LNCaP clone FGC (cell line): Measurements from ENCODE around the gene PPFIA3.
A peak's percentile ranks its signal among the peaks of the same experiment; 100 is the strongest.

Experiments
- DNase-seq: peaks from one replicate; pipeline ENCODE4 v3.0.0-alpha.2; 2011; ENCODE audit warnings: low read depth
- H3K4me3 ChIP-seq: 2 replicates; pipeline ENCODE4 v1.5.1; 2011; ENCODE audit warnings: mild to moderate bottlenecking, low read depth, low read length, control low read depth
- TF ChIP-seq, protein P1 (sequence below): IDR thresholded peaks from 2 replicates; pipeline ENCODE4 v1.5.1; 2012; ENCODE audit warnings: mild to moderate bottlenecking; ENCODE audit not compliant: control insufficient read depth, insufficient read depth; ENCODE audit errors: extremely low read depth

The PPFIA3 gene

DNA sequence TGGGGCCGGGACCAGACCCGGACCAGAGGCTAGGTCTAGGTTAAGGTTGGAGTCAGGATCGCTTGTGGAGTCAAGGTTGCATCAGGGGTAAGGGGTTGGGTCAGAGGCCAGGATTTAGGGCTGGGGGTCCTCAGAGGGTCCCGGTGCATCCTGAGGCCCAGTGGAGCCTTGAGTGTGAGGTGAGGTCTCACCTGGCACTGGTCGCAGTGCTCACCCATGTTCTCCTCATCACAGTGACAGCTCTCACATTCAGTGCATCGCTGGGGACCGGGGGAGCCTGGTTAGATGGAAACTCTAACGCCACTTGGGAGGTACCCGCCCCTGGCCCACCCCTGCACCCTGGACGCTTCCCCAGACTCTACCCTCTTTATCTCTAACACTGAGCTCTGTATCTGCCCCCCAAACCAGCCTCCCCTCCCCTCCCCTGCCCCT is 32.8 kb downstream of the PPFIA3 start:
- TF ChIP-seq, protein P1, sequence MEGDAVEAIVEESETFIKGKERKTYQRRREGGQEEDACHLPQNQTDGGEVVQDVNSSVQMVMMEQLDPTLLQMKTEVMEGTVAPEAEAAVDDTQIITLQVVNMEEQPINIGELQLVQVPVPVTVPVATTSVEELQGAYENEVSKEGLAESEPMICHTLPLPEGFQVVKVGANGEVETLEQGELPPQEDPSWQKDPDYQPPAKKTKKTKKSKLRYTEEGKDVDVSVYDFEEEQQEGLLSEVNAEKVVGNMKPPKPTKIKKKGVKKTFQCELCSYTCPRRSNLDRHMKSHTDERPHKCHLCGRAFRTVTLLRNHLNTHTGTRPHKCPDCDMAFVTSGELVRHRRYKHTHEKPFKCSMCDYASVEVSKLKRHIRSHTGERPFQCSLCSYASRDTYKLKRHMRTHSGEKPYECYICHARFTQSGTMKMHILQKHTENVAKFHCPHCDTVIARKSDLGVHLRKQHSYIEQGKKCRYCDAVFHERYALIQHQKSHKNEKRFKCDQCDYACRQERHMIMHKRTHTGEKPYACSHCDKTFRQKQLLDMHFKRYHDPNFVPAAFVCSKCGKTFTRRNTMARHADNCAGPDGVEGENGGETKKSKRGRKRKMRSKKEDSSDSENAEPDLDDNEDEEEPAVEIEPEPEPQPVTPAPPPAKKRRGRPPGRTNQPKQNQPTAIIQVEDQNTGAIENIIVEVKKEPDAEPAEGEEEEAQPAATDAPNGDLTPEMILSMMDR: no peak
- H3K4me3 ChIP-seq: peak overlapping the region; percentile 19; the same call in 1 of the 2 replicates
- no peak for DNase-seq

DNA sequence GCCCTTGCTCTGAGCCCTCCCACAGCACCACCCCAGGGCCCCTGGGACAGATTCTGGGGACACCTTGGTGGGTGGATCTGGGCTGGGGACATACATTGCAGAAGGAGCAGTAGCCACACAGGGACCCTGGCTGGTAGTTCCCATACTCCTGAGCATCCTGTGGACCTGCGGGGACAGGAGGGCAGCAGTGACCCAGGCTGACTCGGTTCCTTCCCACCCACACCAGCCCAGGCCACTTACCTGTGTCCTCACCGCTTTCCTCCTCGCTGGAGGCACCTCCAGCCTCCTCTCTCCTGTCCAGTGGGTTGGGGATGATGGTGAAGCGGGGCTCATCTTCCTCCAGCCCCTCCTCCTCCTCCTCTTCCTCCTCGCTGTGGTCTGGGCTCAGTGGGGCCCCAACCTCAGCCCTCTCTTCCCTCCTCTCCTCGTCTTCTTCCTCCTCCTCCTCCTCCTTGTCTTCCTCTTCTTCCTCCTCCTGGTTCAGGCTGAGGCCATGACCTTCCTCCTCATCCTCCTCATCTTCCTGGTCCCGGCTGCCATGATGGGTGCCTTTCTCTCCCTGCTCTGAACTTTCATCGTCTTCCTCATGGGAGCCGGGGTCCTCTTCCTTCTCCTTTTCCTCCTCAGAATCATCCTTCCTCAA is 33.9 kb downstream of the PPFIA3 start:
- TF ChIP-seq, protein P1: no peak
- DNase-seq: no peak
- no peak overlapping the region for H3K4me3 ChIP-seq

DNA sequence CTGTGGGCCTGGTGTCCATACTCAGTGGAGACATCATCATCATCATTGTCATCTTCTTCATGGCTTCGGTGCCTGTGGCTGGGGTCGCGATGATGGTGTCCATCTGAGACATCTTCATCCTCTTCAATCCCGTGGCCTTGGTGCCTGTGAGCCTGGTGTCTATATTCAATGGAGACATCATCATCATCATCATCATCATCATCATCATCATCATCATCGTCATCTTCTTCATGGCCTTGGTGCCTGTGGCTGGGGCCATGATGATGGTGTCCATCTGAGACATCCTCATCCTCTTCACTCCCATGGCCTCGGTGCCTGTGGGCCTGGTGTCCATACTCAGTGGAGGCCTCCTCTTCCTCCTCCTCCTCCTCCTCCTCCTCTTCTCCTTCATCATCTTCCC is 34.9 kb downstream of the PPFIA3 start:
- TF ChIP-seq, protein P1: no peak
- no peak overlapping the region for H3K4me3 ChIP-seq
- DNase-seq: no peak

DNA sequence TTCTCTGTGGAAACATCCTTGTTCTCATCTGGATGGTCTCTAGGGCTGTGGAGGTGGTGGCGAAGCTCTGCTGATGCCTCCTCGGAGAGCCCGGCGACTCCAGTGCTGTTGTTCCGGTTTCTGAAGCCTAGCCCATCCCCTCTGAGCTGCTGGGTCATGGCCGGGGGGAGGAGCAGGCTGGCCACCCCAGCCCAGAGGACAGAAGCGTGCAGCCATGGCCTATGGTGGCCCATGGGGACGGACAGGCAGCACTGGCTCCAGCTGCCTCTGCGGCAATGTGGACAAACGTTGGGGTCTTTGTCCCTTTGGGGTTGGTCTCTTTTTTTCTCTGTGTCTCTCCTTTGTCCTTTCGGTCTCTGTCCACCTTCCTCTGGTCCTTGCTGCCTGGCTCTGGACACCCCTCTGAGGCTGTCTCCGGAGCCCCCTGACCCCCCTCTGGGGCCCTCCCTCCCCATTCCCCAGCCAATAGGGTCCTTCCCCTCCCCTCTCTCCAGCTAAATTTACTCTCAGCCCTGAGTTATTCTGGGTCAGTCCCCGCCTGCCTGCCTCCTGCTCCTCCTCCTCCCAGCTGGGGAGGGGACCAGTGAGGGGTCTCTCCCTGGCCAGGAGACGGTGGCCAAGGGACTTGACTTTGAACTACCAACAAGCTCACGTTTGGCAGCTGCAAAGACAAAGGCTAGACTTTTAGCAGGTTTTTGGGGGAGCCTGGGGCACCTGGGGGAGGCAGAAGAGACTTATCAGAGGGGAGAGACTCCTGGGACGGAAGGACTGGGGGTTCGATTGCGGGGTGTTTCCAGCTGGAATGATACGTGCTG is 35.9 kb downstream of the PPFIA3 start, which contains the start of gene HRC:
Gene HRC, minus strand, starts transcription at position 392 of the 815 bp plus-strand sequence. Its CDS starts 159 bp downstream, at position 233.
- H3K4me3 ChIP-seq: no peak within 1 kb of the TSS
- TF ChIP-seq, protein P1: no peak
- DNase-seq: no peak

DNA sequence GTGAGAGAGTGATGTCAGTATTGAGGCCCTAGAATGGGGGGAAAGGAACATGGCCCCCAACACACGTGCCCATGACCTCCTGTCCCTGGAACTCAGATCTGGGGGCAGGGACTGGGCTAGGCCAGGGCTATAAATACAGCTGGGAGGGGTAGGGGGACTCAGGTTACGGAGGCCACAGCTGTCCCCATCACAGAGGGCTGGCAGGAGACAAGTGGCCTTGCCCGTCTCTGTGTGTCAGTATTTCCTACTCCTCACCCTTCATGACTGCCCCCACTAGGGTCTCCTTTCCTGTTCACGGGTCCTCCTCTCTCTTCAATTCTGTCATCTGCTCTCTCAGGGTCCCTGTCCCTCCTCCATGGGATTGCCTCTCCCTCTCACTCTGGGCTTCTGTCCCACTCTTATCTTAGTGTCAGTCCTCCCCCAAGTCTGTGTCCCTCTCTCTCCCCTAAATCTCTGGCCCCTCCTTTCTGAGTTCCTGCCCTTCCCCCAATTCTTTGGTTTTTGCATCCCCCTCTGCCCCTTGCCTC is 36.5 kb downstream of the PPFIA3 start:
- no peak overlapping the region for H3K4me3 ChIP-seq
- TF ChIP-seq, protein P1: no peak
- no peak for DNase-seq

DNA sequence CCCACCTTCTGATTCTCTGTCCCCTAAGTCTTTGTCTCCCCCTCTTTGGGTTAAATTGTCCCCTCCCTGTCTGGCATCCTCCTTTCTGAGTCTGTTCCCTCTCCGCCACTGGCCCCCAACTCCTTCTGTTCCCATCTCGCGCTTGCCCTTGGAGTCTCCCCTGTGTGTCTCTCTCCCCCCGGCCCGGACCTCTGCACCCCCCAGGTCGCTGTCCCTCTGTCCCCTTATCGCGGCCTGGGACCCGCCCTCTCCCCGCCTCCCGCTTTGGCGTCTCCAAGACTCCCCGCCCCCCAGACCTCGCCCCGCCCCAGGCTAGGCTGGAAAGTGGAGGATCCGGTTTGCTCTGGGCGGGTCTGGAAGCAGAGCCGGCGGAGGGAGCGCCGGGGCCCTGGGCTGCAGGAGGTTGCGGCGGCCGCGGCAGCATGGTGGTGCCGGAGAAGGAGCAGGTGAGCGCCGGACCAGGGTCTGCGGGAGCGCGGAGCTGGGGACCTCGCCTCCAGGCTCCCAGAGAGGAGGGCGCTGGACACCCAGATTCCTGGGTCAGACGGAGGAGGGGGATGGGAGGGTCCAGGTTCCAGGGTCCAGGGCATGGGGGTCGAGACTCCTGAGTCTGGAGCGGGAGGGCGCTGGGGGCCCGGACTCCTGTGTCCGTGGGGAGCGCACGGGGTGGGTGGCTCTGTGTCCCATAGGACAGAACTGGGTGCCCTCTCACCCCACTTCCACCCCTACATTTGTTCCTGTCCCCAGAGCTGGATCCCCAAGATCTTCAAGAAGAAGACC is 38.3 kb downstream of the PPFIA3 start, which contains the start of gene TRPM4:
Gene TRPM4, plus strand, starts transcription at position 348 of the 780 bp plus-strand sequence. Its CDS starts 75 bp downstream, at position 423.
- DNase-seq: peak; percentile 69
- TF ChIP-seq, protein P1: no peak
- peak within 1 kb of the TSS; percentile 81 for H3K4me3 ChIP-seq
